ENCODE measurements around the gene NEMP1. TPM values are rescaled to one million over a fixed set of nuclear protein-coding genes. Genes with fewer than 3 reads are reported as not detected.

NEMP1 gene
- total RNA-seq, 4 donors from 2014 or later: 4.0 to 66.7 (median 5.2) TPM

- peak overlapping the region; percentile 92 to 98 (median 96) for H3K27ac ChIP-seq
- peaks cover 15 to 64% (median 52%) of the 10 kb centered on the region in 4 donors for H3K4me1 ChIP-seq
Observed at GRCh38 chr12:57087691-57088353, 9.2 kb upstream of the NEMP1 start.

GRCh38 chr12:57087010-57087690 lies 8.6 kb upstream of the NEMP1 start:
- 1% methylated on average over 51 of the region's 52 CpGs; no CpG with 5 or more reads in 1 of the 2 donors for WGBS, 2 donors (ENCODE audit: low coverage in 1 of 2)
- Histone ChIP-seq H3K4me3 (peak overlapping the region; percentile 43 to 77 (median 60)), H3K4me1 (peaks cover 12 to 58% (median 47%) of the 10 kb centered on the region in 4 donors), H3K9me3 (no peaks in the 10 kb centered on the region), H3K36me3 (no peaks in the 10 kb centered on the region), H3K27ac (peak overlapping the region; percentile 92 to 98 (median 96)), H3K27me3 (no peaks in the 10 kb centered on the region)
- in situ Hi-C loops (cut with MboI; ENCODE audit: low pct_ligation_motif_present in 1 of 4, low pct_unique_long_range_greater_than_20kb in 1 of 4, low sequenced_read_pairs in 3 of 4): no loop called here
- intact Hi-C loops (cut with DNase I; ENCODE audit: low total_unique reads): no loop called here
- peak; percentile 89 for DNase-seq
- TF ChIP-seq POLR2A (IDR thresholded peaks at IDR 0.05): peak; percentile 66
- TF ChIP-seq POLR2AphosphoS5 (IDR thresholded peaks at IDR 0.05): peak; percentile 65 to 78 (median 76)
- no peak for TF ChIP-seq CTCF (IDR thresholded peaks at IDR 0.05)
- no peak for TF ChIP-seq EP300 (IDR thresholded peaks at IDR 0.05; ENCODE audit: low read depth)

More at GRCh38 chr12:57087691-57088353, 9.2 kb upstream of the NEMP1 start:
- peak; percentile 88 for DNase-seq
- WGBS, 2 donors (ENCODE audit: low coverage in 1 of 2): 1% methylated on average over 33 of the region's 37 CpGs; no CpG with 5 or more reads in 1 of the 2 donors
- intact Hi-C loops (cut with DNase I; ENCODE audit: low total_unique reads) (loop anchor here (2.0 kb wide), 1 partner anchor 23 kb away; the partner anchor contains the start of gene STAT6), in situ Hi-C loops (cut with MboI; ENCODE audit: low pct_ligation_motif_present in 1 of 4, low pct_unique_long_range_greater_than_20kb in 1 of 4, low sequenced_read_pairs in 3 of 4) (no loop called here)
- Histone ChIP-seq H3K9me3 (no peaks in the 10 kb centered on the region), H3K4me3 (peak overlapping the region; percentile 43 to 77 (median 60)), H3K36me3 (no peaks in the 10 kb centered on the region), H3K27me3 (no peaks in the 10 kb centered on the region)
- peak in 2 of 3 donors; percentile 46 to 53 for TF ChIP-seq POLR2AphosphoS5 (IDR thresholded peaks at IDR 0.05)
- peak; percentile 46 for TF ChIP-seq POLR2A (IDR thresholded peaks at IDR 0.05)
- TF ChIP-seq EP300 (IDR thresholded peaks at IDR 0.05; ENCODE audit: low read depth): no peak
- no peak for TF ChIP-seq CTCF (IDR thresholded peaks at IDR 0.05)

GRCh38 chr12:57086493-57087009 lies 8.0 kb upstream of the NEMP1 start:
- peak; percentile 58 for DNase-seq
- TF ChIP-seq CTCF (IDR thresholded peaks at IDR 0.05) (peak in 2 of 5 experiments; percentile 3 to 16), EP300 (IDR thresholded peaks at IDR 0.05; ENCODE audit: low read depth) (no peak)
- in situ Hi-C loops (cut with MboI; ENCODE audit: low pct_ligation_motif_present in 1 of 4, low pct_unique_long_range_greater_than_20kb in 1 of 4, low sequenced_read_pairs in 3 of 4) (no loop called here), intact Hi-C loops (cut with DNase I; ENCODE audit: low total_unique reads) (no loop called here)
- Histone ChIP-seq H3K9me3 (no peaks in the 10 kb centered on the region), H3K27me3 (no peaks in the 10 kb centered on the region), H3K36me3 (no peaks in the 10 kb centered on the region), H3K4me3 (peak overlapping the region; percentile 43 to 77 (median 60)), H3K27ac (peak overlapping the region; percentile 92 to 98 (median 96)), H3K4me1 (peaks cover 11 to 52% (median 43%) of the 10 kb centered on the region in 4 donors)
- WGBS, 2 donors (ENCODE audit: low coverage in 1 of 2): 0 to 2% methylated on average over 2 to 14 of the region's 14 CpGs

GRCh38 chr12:57085999-57086492 lies 7.5 kb upstream of the NEMP1 start:
- intact Hi-C loops (cut with DNase I; ENCODE audit: low total_unique reads) (no loop called here), in situ Hi-C loops (cut with MboI; ENCODE audit: low pct_ligation_motif_present in 1 of 4, low pct_unique_long_range_greater_than_20kb in 1 of 4, low sequenced_read_pairs in 3 of 4) (no loop called here)
- 35 to 37% methylated on average over 11 to 12 of the region's 12 CpGs for WGBS, 2 donors (ENCODE audit: low coverage in 1 of 2)
- Histone ChIP-seq H3K4me3 (peak overlapping the region in 1 of 4 donors; percentile 68), H3K36me3 (no peaks in the 10 kb centered on the region), H3K27ac (peak overlapping the region; percentile 92 to 98 (median 96)), H3K9me3 (no peaks in the 10 kb centered on the region), H3K4me1 (peaks cover 6 to 47% (median 38%) of the 10 kb centered on the region in 4 donors), H3K27me3 (no peaks in the 10 kb centered on the region)
- peak; percentile 46 for DNase-seq
- no peak for TF ChIP-seq EP300 (IDR thresholded peaks at IDR 0.05; ENCODE audit: low read depth)
- no peak for TF ChIP-seq CTCF (IDR thresholded peaks at IDR 0.05)
- no peak for TF ChIP-seq POLR2A (IDR thresholded peaks at IDR 0.05)
- peak in 1 of 3 donors; percentile 19 for TF ChIP-seq POLR2AphosphoS5 (IDR thresholded peaks at IDR 0.05)

Data from transverse colon (tissue), 4 donors.